GM18517 (cell line): ENCODE results near the gene CLEC17A.
"Not testable (repeated sequence)": the region's sequence is repeated elsewhere in the genome, so short reads cannot be mapped to it uniquely, and the experiment has no call there.

Experiments
- ATAC-seq: cut with Tn5 transposase; IDR thresholded peaks from one replicate; pipeline ENCODE4 v1.9.1; 2021; ENCODE audit warnings: mild to moderate bottlenecking, moderate library complexity; ENCODE audit not compliant: unreplicated experiment

The CLEC17A gene, protein sequence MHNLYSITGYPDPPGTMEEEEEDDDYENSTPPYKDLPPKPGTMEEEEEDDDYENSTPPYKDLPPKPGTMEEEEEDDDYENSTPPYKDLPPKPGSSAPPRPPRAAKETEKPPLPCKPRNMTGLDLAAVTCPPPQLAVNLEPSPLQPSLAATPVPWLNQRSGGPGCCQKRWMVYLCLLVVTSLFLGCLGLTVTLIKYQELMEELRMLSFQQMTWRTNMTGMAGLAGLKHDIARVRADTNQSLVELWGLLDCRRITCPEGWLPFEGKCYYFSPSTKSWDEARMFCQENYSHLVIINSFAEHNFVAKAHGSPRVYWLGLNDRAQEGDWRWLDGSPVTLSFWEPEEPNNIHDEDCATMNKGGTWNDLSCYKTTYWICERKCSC

DNA sequence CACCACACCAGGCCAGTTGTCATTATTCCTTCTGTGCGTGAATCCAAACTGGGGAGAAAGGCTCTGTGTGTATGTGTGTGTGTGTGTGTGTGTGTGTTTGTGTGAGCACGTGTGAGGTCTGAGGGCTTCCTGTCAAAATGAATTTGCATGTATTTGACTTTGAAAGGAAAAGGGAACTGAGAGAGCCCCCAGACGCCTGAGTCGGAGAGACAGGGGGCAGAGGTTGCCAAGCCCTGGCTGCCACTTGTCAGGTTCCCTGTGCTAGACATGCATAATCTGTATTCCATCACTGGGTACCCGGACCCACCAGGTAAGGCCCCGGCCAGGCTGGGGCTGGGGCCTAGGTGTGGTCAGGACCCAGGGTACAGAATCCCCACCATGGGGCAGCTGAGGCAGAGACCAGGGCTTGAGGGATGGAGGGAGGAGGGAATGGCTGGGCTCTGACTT lies at the start of gene CLEC17A:
CLEC17A (plus strand) TSS at position 191 of the 447 bp plus-strand sequence; CDS start at position 268, 77 bp downstream.
- ATAC-seq: peak; percentile 41

- ATAC-seq: no peak
These were observed 49.4 kb upstream of the CLEC17A start for GRCh38 chr19:14533450-14533849.

DNA sequence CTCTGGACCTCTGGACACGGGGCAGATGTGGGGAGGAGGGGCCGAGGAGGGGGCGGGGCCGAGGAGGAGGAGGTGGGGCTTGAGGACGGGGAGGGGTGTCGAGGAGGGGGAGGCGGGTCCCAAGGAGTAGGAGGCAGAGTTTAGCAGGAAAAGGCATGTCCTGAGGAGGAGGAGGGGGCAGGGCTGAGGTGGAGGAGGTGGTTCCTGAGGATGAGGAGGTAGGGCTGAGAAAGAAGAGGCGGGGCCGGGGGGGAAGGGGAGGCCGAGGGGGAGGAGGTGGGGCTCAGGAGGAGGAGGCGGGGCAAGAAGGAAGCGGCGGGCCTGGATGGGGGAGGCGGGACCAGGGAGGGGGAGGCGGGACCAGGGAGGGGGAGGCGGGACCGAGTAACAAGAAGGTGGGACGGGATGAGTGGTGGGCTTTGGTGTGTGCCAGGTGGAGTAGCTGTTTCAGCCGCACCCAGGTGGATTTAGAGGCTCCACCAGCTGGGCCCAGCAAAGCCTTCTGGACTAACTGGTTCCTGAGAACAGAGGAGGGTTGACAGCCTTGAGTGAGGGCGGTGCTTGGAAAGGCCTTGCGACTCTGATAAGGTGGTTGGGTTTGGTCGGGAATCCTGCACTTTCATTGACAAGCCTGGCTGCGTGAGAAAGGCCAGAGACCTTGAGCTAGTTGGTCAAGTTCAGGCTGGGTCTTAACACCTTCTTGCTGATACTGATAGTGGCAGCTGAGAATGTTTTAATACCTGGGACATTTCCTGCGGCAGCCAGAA lies 45.8 kb upstream of the CLEC17A start:
- no peak for ATAC-seq

DNA sequence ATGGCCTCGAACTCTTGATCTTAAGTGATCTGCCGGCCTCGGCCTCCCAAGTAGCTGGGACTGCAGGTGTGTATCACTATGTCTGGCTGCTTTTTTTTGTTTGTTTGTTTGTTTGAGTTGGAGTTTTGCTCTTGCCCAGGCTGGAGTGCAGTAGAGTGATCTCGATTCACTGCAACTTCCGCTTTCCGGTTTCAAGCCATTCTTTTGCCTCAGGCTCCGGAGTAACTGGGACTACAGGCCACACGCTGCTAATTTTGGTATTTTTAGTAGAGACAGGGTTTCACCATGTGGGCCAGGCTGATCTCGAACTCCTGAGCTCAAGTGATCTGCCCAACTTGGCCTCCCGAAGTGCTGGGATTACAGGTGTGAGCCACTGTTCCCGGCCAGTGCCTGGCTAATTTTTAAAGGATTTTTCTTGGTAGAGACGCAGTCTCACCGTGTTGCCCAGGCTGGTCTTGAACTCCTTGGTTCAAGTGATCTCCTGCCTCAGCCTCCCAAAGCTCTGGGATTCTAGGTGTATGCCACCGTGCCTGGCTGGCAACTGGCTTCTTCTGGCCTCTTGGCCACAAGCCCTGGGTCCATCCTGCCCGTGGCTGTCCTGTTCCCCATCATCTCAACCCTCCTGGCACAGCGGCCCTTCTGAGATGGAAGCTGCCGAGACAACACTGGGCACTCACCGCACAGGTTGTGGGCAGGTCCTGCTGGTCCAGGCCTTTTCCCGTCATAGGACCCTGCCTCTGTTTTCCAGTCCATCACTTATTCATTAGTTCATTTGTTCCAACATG lies 42.0 kb upstream of the CLEC17A start:
- no peak for ATAC-seq

GRCh38 chr19:14541979-14542378 lies 40.9 kb upstream of the CLEC17A start:
- ATAC-seq: not testable (repeated sequence)

GRCh38 chr19:14542711-14543328 lies 40.1 kb upstream of the CLEC17A start:
- no peak for ATAC-seq

DNA sequence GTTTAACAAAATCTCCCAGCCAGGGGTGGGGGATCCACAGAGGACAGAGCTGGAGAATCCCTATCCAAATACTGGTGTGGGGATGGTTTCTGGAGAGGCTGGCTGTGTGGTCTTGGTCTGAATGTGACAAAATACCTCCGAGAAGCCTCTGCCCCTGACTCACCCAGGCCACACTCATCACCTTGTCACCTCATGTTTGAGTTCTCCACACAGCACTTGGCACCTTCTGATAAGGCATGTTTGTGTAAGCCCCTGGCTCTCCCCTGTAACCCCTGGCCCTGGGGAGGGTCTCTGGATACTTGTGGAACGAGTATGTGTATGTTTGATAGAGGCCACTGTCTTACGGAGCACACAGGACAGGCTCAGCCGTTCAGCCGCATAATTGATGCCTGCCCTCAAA lies 38.8 kb upstream of the CLEC17A start:
- no peak for ATAC-seq

DNA sequence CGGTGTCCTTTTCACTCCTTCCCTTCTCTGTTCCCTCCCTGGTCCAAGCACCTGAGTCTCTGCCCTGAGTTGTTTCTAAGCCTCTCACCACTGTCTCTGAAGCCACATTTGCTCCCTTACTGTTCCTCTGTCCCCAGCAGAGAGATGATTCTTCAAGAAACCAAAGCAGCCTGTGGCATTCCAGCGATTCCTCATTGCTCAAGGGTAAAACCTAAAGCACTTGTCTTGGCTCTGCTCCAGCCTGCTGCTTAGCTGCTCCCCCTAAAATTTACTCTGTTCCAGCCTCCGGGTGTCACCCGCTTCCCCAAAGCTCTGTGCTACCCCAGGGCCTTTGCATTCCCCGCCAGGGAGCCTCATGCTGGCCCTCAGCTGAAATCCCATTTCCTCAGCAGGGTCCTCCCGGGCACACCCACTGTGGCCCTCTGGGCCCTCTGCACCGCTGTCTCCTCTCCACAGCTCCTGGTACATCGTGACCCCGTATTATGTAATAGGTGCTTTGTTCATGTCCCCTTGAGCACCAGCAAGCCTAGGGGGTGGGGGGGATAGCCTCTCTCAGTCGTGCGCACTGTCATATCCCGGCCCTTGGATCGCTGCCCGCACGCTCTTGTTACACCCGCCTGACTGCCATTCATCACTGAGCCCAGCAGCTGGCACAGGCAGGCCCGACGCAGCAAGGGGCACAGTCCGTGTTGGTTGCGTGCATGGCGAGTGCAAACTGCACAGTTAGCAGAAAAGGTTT lies 37.7 kb upstream of the CLEC17A start:
- no peak for ATAC-seq

- ATAC-seq: no peak
These were observed 37.2 kb upstream of the CLEC17A start for GRCh38 chr19:14545716-14546082.

DNA sequence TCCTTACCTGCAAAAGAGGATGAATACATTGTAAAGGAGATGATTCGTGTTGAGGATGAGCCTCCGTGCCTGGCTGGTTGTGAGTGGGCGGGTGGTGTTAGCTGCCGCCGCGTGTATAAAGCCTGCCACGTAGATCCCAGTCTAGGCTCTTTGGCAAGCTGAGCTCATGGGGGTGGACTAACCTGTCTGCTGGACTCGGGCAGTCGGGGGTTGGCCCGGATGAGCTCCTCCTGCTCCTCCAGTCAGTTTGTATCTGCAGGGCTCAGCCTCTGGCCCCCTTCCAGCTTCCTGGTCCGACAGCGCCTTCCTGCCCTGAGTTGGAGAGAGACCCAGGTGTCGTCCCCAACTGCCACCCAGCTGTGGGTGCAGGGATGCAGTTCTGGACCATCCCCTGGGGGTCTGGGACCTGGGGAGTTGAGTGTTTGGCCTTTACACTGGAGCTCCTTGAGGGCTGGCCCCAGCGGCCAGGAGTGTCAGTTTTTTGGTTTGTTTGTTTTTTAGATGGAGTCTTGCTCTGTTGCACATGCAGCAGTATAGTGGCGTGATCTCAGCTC lies 32.6 kb upstream of the CLEC17A start:
- no peak for ATAC-seq

DNA sequence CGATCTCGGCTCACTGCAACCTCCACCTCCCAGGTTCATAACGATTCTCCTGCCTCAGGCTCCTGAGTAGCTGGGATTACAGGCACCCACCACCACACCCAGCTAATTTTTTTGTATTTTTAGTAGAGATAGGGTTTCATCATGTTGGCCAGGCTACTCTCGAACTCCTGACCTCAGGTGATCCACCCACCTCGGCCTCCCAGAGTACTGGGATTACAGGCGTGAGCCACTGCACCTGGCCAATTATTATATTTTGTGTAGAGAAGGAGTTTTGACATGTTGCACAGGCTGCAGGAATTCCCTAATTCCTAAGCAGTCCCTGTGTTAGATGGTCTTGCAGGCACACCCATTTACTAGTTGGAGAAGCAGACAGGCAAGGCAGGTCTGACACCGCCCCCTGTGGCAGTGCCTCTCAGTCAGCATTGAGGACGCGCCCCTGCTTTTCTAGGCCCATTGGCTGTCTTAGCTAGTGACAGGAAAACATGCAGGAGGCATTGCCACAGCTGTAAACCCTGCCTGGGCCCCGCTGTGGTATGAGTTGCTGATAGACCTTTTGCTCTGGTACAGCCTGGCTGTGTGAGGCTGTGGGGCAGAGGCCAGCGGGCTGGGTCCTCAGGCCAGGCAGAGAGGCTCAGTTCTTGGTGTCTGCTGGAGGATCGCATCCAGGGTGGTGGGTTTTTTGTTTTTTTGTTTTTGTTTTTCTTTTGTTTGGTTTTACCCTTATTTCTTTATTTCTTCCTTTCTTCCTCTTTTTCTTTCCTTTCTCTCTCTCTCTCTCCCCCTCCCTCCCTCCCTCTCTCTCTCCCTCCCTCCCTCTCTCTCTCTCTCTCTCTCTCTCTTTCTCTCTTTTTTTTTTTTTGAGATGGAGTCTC lies 31.5 kb upstream of the CLEC17A start:
- ATAC-seq: not testable (repeated sequence)

GRCh38 chr19:14552006-14552360 lies 30.9 kb upstream of the CLEC17A start:
- not testable (repeated sequence) for ATAC-seq

- ATAC-seq: no peak
These were observed 29.6 kb upstream of the CLEC17A start for GRCh38 chr19:14553042-14553938.

- no peak for ATAC-seq
These were observed 29.0 kb upstream of the CLEC17A start for GRCh38 chr19:14553939-14554243.

GRCh38 chr19:14554382-14554812 lies 28.5 kb upstream of the CLEC17A start:
- no peak for ATAC-seq

DNA sequence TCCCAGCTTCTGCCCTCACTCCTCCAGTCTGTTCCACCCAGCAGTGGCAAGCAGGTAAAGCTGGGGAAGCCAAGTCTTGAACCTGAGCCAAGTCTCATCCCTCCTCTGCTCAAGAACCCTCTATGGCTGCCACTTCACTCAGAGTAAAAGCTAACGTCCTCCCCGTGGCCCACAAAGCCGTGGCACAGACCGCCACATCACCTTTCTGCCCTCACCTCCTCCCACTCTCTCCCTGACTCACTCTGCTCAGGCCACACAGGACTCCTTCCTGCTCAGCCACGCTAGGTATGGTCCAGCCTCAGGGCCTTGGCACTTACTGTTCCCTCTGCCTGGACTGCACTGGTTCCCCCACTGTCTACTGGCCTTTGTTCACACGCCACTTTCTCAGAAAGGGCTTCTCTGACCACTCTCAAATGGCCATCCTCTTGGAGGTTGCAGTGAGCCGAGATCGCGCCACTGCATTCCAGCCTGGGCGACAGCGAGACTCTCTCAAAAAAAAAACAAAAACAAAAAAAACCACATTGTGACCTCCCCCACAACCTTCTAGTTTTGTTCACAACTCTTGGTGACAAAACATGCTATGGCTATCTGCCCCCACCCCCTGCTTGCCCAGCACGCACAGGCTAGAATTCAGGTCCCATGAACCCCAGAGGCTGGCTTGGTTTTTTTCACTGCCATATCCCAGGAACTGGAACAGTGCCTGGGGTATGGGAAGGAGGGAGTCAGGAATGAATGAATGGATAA lies 26.8 kb upstream of the CLEC17A start:
- ATAC-seq: no peak

DNA sequence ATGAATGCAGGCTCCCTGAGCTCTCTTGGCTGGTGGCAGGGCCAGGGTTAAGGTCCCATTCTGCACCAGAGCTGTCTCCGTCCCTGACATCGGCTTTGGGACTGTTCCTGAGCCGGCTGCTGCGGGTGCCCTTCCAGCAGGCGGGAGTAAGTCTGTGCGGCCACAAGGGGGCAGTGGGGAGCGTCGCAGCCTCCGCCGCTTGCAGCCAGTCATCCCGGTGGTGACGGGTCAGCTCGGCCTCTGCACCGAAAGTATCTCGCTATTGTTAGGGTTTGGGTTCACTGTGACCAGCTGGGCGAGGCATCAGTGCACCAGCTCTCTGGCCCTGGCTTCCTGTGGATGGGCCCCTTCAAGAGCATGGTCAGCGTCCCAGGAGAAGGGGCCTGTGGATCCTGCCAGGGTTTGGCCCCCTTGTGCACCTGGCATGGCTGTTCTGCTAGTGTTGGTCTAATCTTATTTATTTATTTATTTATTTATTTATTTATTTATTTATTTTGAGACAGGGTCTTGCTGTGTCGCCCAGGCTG lies 26.2 kb upstream of the CLEC17A start:
- ATAC-seq: no peak
